Neural progenitor cell (in vitro differentiated cells): ENCODE measurements around the gene S1PR4.

ENCODE experiments used
- EZH2 ChIP-seq: fragments of 200-600 bp; sonication (generic); IDR thresholded peaks from 2 replicates; pipeline ENCODE4 v1.6.1; 2017; ENCODE audit warnings: antibody characterized with exemption, mild to moderate bottlenecking, moderate library complexity
- EZH2phosphoT487 ChIP-seq: fragments of 200-600 bp; sonication (generic); IDR thresholded peaks from 2 replicates; pipeline ENCODE4 v1.6.1; 2017; ENCODE audit warnings: antibody characterized with exemption
- TF ChIP-seq, protein P1 (sequence below): fragments of 200-600 bp; sonication (generic); IDR thresholded peaks from 2 replicates; pipeline ENCODE4 v1.5.1; 2017; ENCODE audit warnings: antibody characterized with exemption, mild to moderate bottlenecking

DNA sequence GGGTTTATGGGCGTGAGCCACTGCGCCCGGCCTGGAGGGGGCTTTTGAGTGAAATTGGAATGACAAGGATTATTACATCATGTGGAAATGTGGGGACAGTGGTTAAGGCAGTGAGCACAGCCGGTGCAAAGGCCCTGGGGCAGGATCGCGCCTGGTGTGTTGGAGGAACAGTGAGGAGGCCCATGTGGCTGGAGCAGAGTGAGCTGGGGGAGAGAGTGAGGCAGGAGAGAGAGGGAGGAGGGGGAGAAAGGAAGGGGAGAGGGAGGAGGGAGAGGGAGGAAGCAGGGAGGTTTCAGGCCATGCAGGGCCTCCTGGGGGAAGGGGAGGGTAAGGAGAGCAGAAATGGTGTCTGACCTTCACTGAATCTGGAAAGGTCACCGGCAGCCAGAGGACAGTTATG is 34.6 kb downstream of the S1PR4 start:
- TF ChIP-seq, protein P1, sequence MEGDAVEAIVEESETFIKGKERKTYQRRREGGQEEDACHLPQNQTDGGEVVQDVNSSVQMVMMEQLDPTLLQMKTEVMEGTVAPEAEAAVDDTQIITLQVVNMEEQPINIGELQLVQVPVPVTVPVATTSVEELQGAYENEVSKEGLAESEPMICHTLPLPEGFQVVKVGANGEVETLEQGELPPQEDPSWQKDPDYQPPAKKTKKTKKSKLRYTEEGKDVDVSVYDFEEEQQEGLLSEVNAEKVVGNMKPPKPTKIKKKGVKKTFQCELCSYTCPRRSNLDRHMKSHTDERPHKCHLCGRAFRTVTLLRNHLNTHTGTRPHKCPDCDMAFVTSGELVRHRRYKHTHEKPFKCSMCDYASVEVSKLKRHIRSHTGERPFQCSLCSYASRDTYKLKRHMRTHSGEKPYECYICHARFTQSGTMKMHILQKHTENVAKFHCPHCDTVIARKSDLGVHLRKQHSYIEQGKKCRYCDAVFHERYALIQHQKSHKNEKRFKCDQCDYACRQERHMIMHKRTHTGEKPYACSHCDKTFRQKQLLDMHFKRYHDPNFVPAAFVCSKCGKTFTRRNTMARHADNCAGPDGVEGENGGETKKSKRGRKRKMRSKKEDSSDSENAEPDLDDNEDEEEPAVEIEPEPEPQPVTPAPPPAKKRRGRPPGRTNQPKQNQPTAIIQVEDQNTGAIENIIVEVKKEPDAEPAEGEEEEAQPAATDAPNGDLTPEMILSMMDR, result no peak
- TF ChIP-seq EZH2phosphoT487 (no peak), EZH2 (no peak)
